HEK293T (cell line): ENCODE data around the gene TFDP1.

Experiments
- CTCF ChIA-PET: fragments of 350-600 bp; formaldehyde crosslinking; extraction: SDS; loops from one replicate; lab custom pipeline; 2021; ENCODE audit warnings: antibody characterized with exemption, inconsistent platforms; lab: Yijun Ruan, JAX
- POLR2A ChIA-PET: fragments of 350-600 bp; formaldehyde crosslinking; extraction: SDS; loops from one replicate; lab custom pipeline; 2020; ENCODE audit warnings: antibody characterized with exemption, inconsistent platforms; lab: Yijun Ruan, JAX
- DNase-seq: peaks from one replicate; pipeline ENCODE4 v3.0.0; 2012; ENCODE audit warnings: mixed read lengths; ENCODE audit errors: extremely low spot score
- ARNT ChIP-seq: fragments of 450-650 bp; IDR thresholded peaks from 2 replicates; pipeline ENCODE4 v1.6.1; 2017; ENCODE audit warnings: mild to moderate bottlenecking
- BHLHE40 ChIP-seq: fragments of 450-650 bp; IDR thresholded peaks from 2 replicates; pipeline ENCODE4 v1.6.1; 2016; ENCODE audit warnings: mild to moderate bottlenecking, moderate library complexity, borderline replicate concordance
- CTBP1 ChIP-seq: fragments of 450-650 bp; IDR thresholded peaks from 2 replicates; pipeline ENCODE4 v1.6.1; 2016; ENCODE audit warnings: borderline replicate concordance
- ELF4 ChIP-seq: fragments of 450-650 bp; IDR thresholded peaks from 2 replicates; pipeline ENCODE4 v1.6.1; 2017; ENCODE audit warnings: antibody characterized with exemption
- FOXA1 ChIP-seq: fragments of 450-650 bp; IDR thresholded peaks from 2 replicates; pipeline ENCODE4 v1.6.1; 2016; ENCODE audit warnings: mild to moderate bottlenecking
- FOXK2 ChIP-seq: fragments of 450-650 bp; IDR thresholded peaks from 2 replicates; pipeline ENCODE4 v1.6.1; 2016; ENCODE audit warnings: mild to moderate bottlenecking
- FOXM1 ChIP-seq: fragments of 450-650 bp; IDR thresholded peaks from 2 replicates; pipeline ENCODE4 v1.6.1; 2017; ENCODE audit warnings: mild to moderate bottlenecking, borderline replicate concordance
- HDGF ChIP-seq: fragments of 450-650 bp; IDR thresholded peaks from 2 replicates; pipeline ENCODE4 v1.6.1; 2017; ENCODE audit warnings: antibody characterized with exemption, borderline replicate concordance
- L3MBTL2 ChIP-seq: fragments of 450-650 bp; conservative IDR thresholded peaks from 2 replicates; pipeline ENCODE4 v1.6.1; 2016; ENCODE audit warnings: mild to moderate bottlenecking
- LEF1 ChIP-seq: fragments of 450-650 bp; IDR thresholded peaks from 2 replicates; pipeline ENCODE4 v1.6.1; 2017; ENCODE audit warnings: mild to moderate bottlenecking, borderline replicate concordance
- NFRKB ChIP-seq: fragments of 450-650 bp; IDR thresholded peaks from 2 replicates; pipeline ENCODE4 v1.6.1; 2016; ENCODE audit warnings: mild to moderate bottlenecking, moderate library complexity
- PKNOX1 ChIP-seq: fragments of 450-650 bp; IDR thresholded peaks from 2 replicates; pipeline ENCODE4 v1.6.1; 2016
- SP1 ChIP-seq: fragments of 450-650 bp; IDR thresholded peaks from 2 replicates; pipeline ENCODE4 v1.6.1; 2017
- SUZ12 ChIP-seq: fragments of 450-650 bp; IDR thresholded peaks from 2 replicates; pipeline ENCODE4 v1.6.1; 2016; ENCODE audit warnings: mild to moderate bottlenecking
- TARDBP ChIP-seq: fragments of 450-650 bp; IDR thresholded peaks from 2 replicates; pipeline ENCODE4 v1.6.1; 2016
- ZNF384 ChIP-seq: fragments of 450-650 bp; IDR thresholded peaks from 2 replicates; pipeline ENCODE4 v1.6.1; 2016

The TFDP1 gene

GRCh38 chr13:113559061-113559460 is 25.5 kb upstream of the TFDP1 start:
- ChIA-PET CTCF (no interaction called here), POLR2A (no interaction called here)
- DNase-seq: no peak
- no peak for TF ChIP-seq CTBP1
- TF ChIP-seq FOXK2: no peak
- TF ChIP-seq HDGF: no peak
- TF ChIP-seq SP1: no peak
- no peak for TF ChIP-seq NFRKB
- TF ChIP-seq PKNOX1: no peak
- TF ChIP-seq FOXA1: no peak

GRCh38 chr13:113559901-113560644 is 24.5 kb upstream of the TFDP1 start:
- ChIA-PET POLR2A (no interaction called here), CTCF (no interaction called here)

GRCh38 chr13:113560645-113561416 is 23.7 kb upstream of the TFDP1 start:
- CTCF ChIA-PET: interaction anchor here (1.3 to 1.9 kb wide), 4 partner anchors 11 to 102 kb away, joined by 3 to 18 read pairs (median 8); no protein-coding TSS in a partner anchor
- POLR2A ChIA-PET: no interaction called here
- no peak for DNase-seq
- TF ChIP-seq NFRKB: no peak
- no peak for TF ChIP-seq BHLHE40
- TF ChIP-seq SUZ12: no peak
- TF ChIP-seq ZNF384: no peak
- no peak for TF ChIP-seq LEF1
- no peak for TF ChIP-seq FOXK2
- no peak for TF ChIP-seq ELF4
- TF ChIP-seq FOXA1: no peak
- no peak for TF ChIP-seq FOXM1
- TF ChIP-seq TARDBP: no peak
- no peak for TF ChIP-seq CTBP1
- TF ChIP-seq PKNOX1: no peak
- TF ChIP-seq ARNT: no peak
- TF ChIP-seq SP1: no peak
- no peak for TF ChIP-seq HDGF
- no peak for TF ChIP-seq L3MBTL2

More at GRCh38 chr13:113559901-113560644, 24.5 kb upstream of the TFDP1 start:
- no peak for DNase-seq
- TF ChIP-seq ELF4: no peak

- no peak for DNase-seq
- CTCF ChIA-PET: interaction anchor here (0.8 to 1.9 kb wide), 8 partner anchors 12 to 110 kb away, joined by 3 to 18 read pairs (median 5); no protein-coding TSS in a partner anchor
- POLR2A ChIA-PET: interaction anchor here (1.0 to 1.5 kb wide), 2 partner anchors 72 to 73 kb away, joined by 3 read pairs; no protein-coding TSS in a partner anchor
- TF ChIP-seq ARNT (no peak), ELF4 (no peak), CTBP1 (no peak), FOXA1 (no peak), SUZ12 (no peak), BHLHE40 (no peak), LEF1 (no peak), FOXM1 (no peak), FOXK2 (no peak), NFRKB (no peak), ZNF384 (no peak)
These were observed 23.0 kb upstream of the TFDP1 start for GRCh38 chr13:113561417-113562084.

- ChIA-PET POLR2A (interaction anchor here (1.0 to 1.5 kb wide), 2 partner anchors 73 to 74 kb away, joined by 3 read pairs; no protein-coding TSS in a partner anchor), CTCF (interaction anchor here (0.8 to 1.9 kb wide), 7 partner anchors 11 to 111 kb away, joined by 3 to 18 read pairs (median 6); no protein-coding TSS in a partner anchor)
- peak; percentile 59 for DNase-seq
- TF ChIP-seq ZNF384 (no peak), FOXM1 (no peak), CTBP1 (no peak), HDGF (no peak), FOXK2 (no peak), SP1 (no peak), TARDBP (no peak), LEF1 (no peak), ELF4 (no peak), SUZ12 (no peak), L3MBTL2 (no peak), BHLHE40 (no peak), NFRKB (no peak), ARNT (no peak)
These were observed 22.3 kb upstream of the TFDP1 start for GRCh38 chr13:113562085-113562749.
